Ureter (tissue), 1 donor: Measurements from ENCODE around the gene CCL2. TPM values are rescaled to one million over a fixed set of nuclear protein-coding genes. Genes with fewer than 3 reads are reported as not detected.

Experiments used
- DNase-seq: peaks from one replicate; pipeline ENCODE4 v3.0.0-alpha.2; 2020; ENCODE audit warnings: low spot score
- total RNA-seq: library from RNA; stranded (reverse); gene quantifications from one replicate; pipeline ENCODE4 v1.2.4, GENCODE V29; 2023
- donor health status: DM: yes; HTN: yes; CAD: no.

The CCL2 gene
- total RNA-seq, 1 donor from 2014 or later, result 31.7 TPM

GRCh38 chr17:34241062-34241461 is 14.0 kb upstream of the CCL2 start:
- DNase-seq, result peak; percentile 68

GRCh38 chr17:34242587-34243363 is 12.3 kb upstream of the CCL2 start:
- DNase-seq, result no peak

- no peak for DNase-seq
Measured at GRCh38 chr17:34243364-34244320, 11.4 kb upstream of the CCL2 start.

GRCh38 chr17:34245351-34245905 is 9.7 kb upstream of the CCL2 start:
- no peak for DNase-seq

GRCh38 chr17:34246446-34246845 is 8.6 kb upstream of the CCL2 start:
- no peak for DNase-seq

- DNase-seq, result no peak
Measured at GRCh38 chr17:34246881-34247280, 8.2 kb upstream of the CCL2 start.

- DNase-seq, result no peak
Measured at GRCh38 chr17:34248511-34249024, 6.5 kb upstream of the CCL2 start.

GRCh38 chr17:34249061-34249460 is 6.0 kb upstream of the CCL2 start:
- no peak for DNase-seq

- DNase-seq, result no peak
Measured at GRCh38 chr17:34249478-34249877, 5.6 kb upstream of the CCL2 start.

GRCh38 chr17:34251186-34251585 is 3.9 kb upstream of the CCL2 start:
- DNase-seq, result no peak

GRCh38 chr17:34252095-34252443 is 3.0 kb upstream of the CCL2 start:
- DNase-seq, result no peak

GRCh38 chr17:34252444-34253138 is 2.5 kb upstream of the CCL2 start:
- DNase-seq, result peak; percentile 93

- no peak for DNase-seq
Measured at GRCh38 chr17:34253139-34253525, 2.0 kb upstream of the CCL2 start.

- DNase-seq, result no peak
Measured at GRCh38 chr17:34254146-34254545, 939 bp upstream of the CCL2 start.

- no peak for DNase-seq
Measured at GRCh38 chr17:34255381-34255732, 272 bp downstream of the CCL2 start.

GRCh38 chr17:34255841-34256240 is 756 bp downstream of the CCL2 start:
- DNase-seq, result no peak

- no peak for DNase-seq
Measured at GRCh38 chr17:34257299-34257985, 2.4 kb downstream of the CCL2 start.

GRCh38 chr17:34257986-34258326 is 2.9 kb downstream of the CCL2 start:
- DNase-seq, result no peak

- DNase-seq, result no peak
Measured at GRCh38 chr17:34259146-34259545, 4.1 kb downstream of the CCL2 start.

- no peak for DNase-seq
Measured at GRCh38 chr17:34260861-34261260, 5.8 kb downstream of the CCL2 start.

GRCh38 chr17:34261568-34262337 is 6.7 kb downstream of the CCL2 start:
- no peak for DNase-seq
